ENCODE results near the gene IGFLR1. TPM values are rescaled to one million over a fixed set of nuclear protein-coding genes. Genes with fewer than 3 reads are reported as not detected.

Gene IGFLR1
- total RNA-seq, 6 experiments from 2014 or later = 16.3 to 58.9 (median 29.3) TPM

DNA sequence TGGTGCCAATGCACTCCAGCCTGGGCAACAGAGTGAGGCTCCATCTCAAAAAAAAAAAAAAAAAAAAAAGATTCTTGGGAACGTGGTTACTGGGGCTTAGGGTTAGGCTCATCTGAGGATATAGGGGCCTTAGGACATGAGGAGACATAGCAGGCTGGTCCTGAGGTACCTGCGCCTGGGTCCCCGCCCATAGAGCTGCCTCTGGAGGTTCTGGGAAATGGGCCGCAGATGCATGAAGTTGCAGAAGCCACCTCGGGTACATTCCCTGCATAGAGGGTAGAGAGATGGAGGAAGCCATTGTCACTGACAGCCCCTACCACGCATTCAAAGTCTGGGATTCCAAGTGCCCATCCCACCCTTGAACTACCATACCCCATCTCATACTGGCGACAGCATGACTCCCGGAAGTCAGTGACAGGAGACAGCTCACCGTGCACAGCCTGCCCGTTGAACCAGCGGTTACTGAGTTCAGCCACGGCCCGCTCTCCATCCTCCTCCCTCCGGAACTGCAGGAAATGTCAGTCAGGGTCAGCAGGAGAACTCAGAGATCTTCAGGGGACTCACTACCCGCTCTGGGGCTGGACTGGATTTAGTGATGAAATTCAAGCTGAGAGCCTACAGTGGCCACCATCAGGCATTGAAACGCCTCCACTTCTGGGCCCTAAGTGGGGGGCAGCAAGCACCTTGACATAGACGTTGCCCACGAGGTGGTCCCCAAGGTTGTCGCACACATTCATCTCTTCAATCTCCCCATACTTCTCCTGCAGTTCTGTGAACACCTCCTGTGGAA is 1.6 kb upstream of the IGFLR1 start:
- Histone ChIP-seq H3K36me3 (peaks cover 0 to 4% (median 0%) of the 10 kb centered on the region in 4 donors), H3K27ac (no peak overlapping the region), H3K4me3 (peak overlapping the region; percentile 80 to 95 (median 90)), H3K9me3 (no peaks in the 10 kb centered on the region), H3K4me1 (peaks cover 0 to 35% (median 14%) of the 10 kb centered on the region in 4 donors), H3K27me3 (no peaks in the 10 kb centered on the region)
- TF ChIP-seq CTCF (IDR thresholded peaks at IDR 0.05) = no peak
- no peak for TF ChIP-seq POLR2A (IDR thresholded peaks at IDR 0.05)
- ATAC-seq (no peak), DNase-seq (no peak)
- intact Hi-C loops (cut with DNase I) = no loop called here
- WGBS (ENCODE audit: insufficient coverage, low coverage, low lambda C conversion rate, missing lambda C conversion rate) = 80% methylated on average over 15 of the region's 19 CpGs

GRCh38 chr19:35741203-35741515 is 1.1 kb downstream of the IGFLR1 start:
- peak overlapping the region; percentile 59 to 84 (median 72) for H3K27ac ChIP-seq
- H3K9me3 ChIP-seq = no peaks in the 10 kb centered on the region
- DNase-seq = no peak
- TF ChIP-seq POLR2A (IDR thresholded peaks at IDR 0.05) (no peak), CTCF (IDR thresholded peaks at IDR 0.05) (no peak)
- intact Hi-C loops (cut with DNase I) = no loop called here
- no peak for ATAC-seq
- H3K4me1 ChIP-seq = peaks cover 0 to 27% (median 6%) of the 10 kb centered on the region in 4 donors
- peak overlapping the region; percentile 60 to 73 (median 66) for H3K4me3 ChIP-seq
- peaks cover 0 to 24% (median 0%) of the 10 kb centered on the region in 4 donors for H3K36me3 ChIP-seq
- 3% methylated on average over 11 of the region's 12 CpGs for WGBS (ENCODE audit: insufficient coverage, low coverage, low lambda C conversion rate, missing lambda C conversion rate)
- H3K27me3 ChIP-seq = no peaks in the 10 kb centered on the region

GRCh38 chr19:35740423-35741202 is 1.6 kb downstream of the IGFLR1 start:
- Histone ChIP-seq H3K27me3 (no peaks in the 10 kb centered on the region), H3K27ac (peak overlapping the region; percentile 67 to 84 (median 72)), H3K9me3 (no peaks in the 10 kb centered on the region), H3K36me3 (peaks cover 0 to 24% (median 0%) of the 10 kb centered on the region in 4 donors), H3K4me3 (peak overlapping the region; percentile 60 to 73 (median 66)), H3K4me1 (peaks cover 0 to 25% (median 4%) of the 10 kb centered on the region in 4 donors)
- intact Hi-C loops (cut with DNase I) = no loop called here
- TF ChIP-seq POLR2A (IDR thresholded peaks at IDR 0.05) (peak; percentile 63), CTCF (IDR thresholded peaks at IDR 0.05) (peak in 2 of 4 donors; percentile 16 to 23)
- ATAC-seq = peak; percentile 76 to 88 (median 82)
- DNase-seq = peak; percentile 99
- 0% methylated on average over 19 of the region's 63 CpGs for WGBS (ENCODE audit: insufficient coverage, low coverage, low lambda C conversion rate, missing lambda C conversion rate)

DNA sequence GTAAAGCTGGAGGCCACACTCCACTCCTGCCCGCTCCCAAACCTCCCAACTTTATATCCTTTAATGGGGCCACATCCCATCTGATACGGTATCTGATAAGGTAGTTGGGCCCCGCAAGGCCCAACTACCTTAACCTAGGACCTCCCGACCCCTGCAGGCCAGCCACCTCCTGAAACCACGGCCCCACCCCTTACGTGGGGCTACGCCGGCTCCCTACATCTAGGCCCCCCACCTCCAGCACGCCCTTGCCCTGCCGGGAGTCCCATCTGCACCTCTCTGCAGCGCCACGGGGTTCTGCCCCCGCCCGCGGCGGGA is 2.2 kb downstream of the IGFLR1 start:
- H3K9me3 ChIP-seq = no peaks in the 10 kb centered on the region
- no peak for TF ChIP-seq POLR2A (IDR thresholded peaks at IDR 0.05)
- TF ChIP-seq CTCF (IDR thresholded peaks at IDR 0.05) = no peak
- intact Hi-C loops (cut with DNase I) = no loop called here
- peaks cover 0 to 24% (median 0%) of the 10 kb centered on the region in 4 donors for H3K36me3 ChIP-seq
- 0% methylated on average over 5 of the region's 16 CpGs for WGBS (ENCODE audit: insufficient coverage, low coverage, low lambda C conversion rate, missing lambda C conversion rate)
- DNase-seq = no peak
- peak overlapping the region; percentile 60 to 73 (median 66) for H3K4me3 ChIP-seq
- peaks cover 0 to 25% (median 4%) of the 10 kb centered on the region in 4 donors for H3K4me1 ChIP-seq
- peak overlapping the region; percentile 58 to 84 (median 67) for H3K27ac ChIP-seq
- H3K27me3 ChIP-seq = no peaks in the 10 kb centered on the region
- ATAC-seq = no peak
